Measurements from ENCODE around the gene PDZD2. TPM values are rescaled to one million over a fixed set of nuclear protein-coding genes. Genes with fewer than 3 reads are reported as not detected.
"Not testable (repeated sequence)": the region's sequence is repeated elsewhere in the genome, so short reads cannot be mapped to it uniquely, and the experiment has no call there.

PDZD2 gene
- total RNA-seq, 5 donors from 2014 or later (not counting 1 experiment from before 2014, with no cell fraction given) = 0.66 to 2.2 (median 1.2) TPM

- peaks cover 0 to 4% (median 0%) of the 10 kb centered on the region in 3 donors for H3K9me3 Mint-ChIP-seq
- H3K27ac Mint-ChIP-seq = no peak overlapping the region
- POLR2A ChIA-PET = no interaction called here
- H3K4me1 Mint-ChIP-seq = peaks cover 0 to 5% (median 0%) of the 10 kb centered on the region in 3 donors
- H3K4me3 Mint-ChIP-seq = no peak overlapping the region
- Histone ChIP-seq H3K9me3 (no peaks in the 10 kb centered on the region), H3K4me3 (ENCODE audit: control insufficient read depth in 1 of 2, extremely low read depth in 1 of 2, low read length in 1 of 2) (no peak overlapping the region), H3K27ac (ENCODE audit: low read length) (no peak overlapping the region), H3K4me1 (ENCODE audit: control insufficient read depth in 1 of 2, extremely low read depth in 1 of 2, insufficient read depth in 2 of 2, low read length in 2 of 2) (no peaks in the 10 kb centered on the region), H3K27me3 (replicated peaks in 1 of 2; ENCODE audit: control insufficient read depth in 2 of 2, extremely low read depth in 1 of 2, insufficient read depth in 2 of 2, low read length in 1 of 2) (no peaks in the 10 kb centered on the region), H3K36me3 (ENCODE audit: control insufficient read depth in 2 of 2, extremely low read depth in 1 of 2, insufficient read depth in 1 of 2, low read length in 1 of 2) (no peaks in the 10 kb centered on the region)
- DNase-seq (no peak), ATAC-seq (replicated peaks in 1 of 4) (no peak)
- CTCF ChIA-PET = no interaction called here
- H3K36me3 Mint-ChIP-seq = no peaks in the 10 kb centered on the region
- 91% methylated on average over 6 of the region's 9 CpGs for WGBS (ENCODE audit: insufficient coverage)
- H3K27me3 Mint-ChIP-seq = peaks cover 0 to 9% of the 10 kb centered on the region in 2 donors
These were observed 129.9 kb downstream of the PDZD2 start for GRCh38 chr5:31768784-31769183.

- CTCF ChIA-PET = no interaction called here
- no peaks in the 10 kb centered on the region for H3K36me3 Mint-ChIP-seq
- no peak overlapping the region for H3K4me3 Mint-ChIP-seq
These were observed 130.6 kb downstream of the PDZD2 start for GRCh38 chr5:31769530-31769929.

GRCh38 chr5:31770132-31770720 lies 131.3 kb downstream of the PDZD2 start:
- H3K27me3 ChIP-seq (replicated peaks in 1 of 2; ENCODE audit: control insufficient read depth in 2 of 2, extremely low read depth in 1 of 2, insufficient read depth in 2 of 2, low read length in 1 of 2) = no peaks in the 10 kb centered on the region
- ChIA-PET POLR2A (no interaction called here), CTCF (no interaction called here)
- no peaks in the 10 kb centered on the region for H3K36me3 ChIP-seq (ENCODE audit: control insufficient read depth in 2 of 2, extremely low read depth in 1 of 2, insufficient read depth in 1 of 2, low read length in 1 of 2)
- H3K4me1 ChIP-seq (ENCODE audit: control insufficient read depth in 1 of 2, extremely low read depth in 1 of 2, insufficient read depth in 2 of 2, low read length in 2 of 2) = no peaks in the 10 kb centered on the region
- DNase-seq = no peak
- Mint-ChIP-seq H3K9me3 (peaks cover 0 to 4% (median 0%) of the 10 kb centered on the region in 3 donors), H3K36me3 (no peaks in the 10 kb centered on the region), H3K27me3 (peaks cover 0 to 9% of the 10 kb centered on the region in 2 donors), H3K27ac (no peak overlapping the region), H3K4me3 (no peak overlapping the region), H3K4me1 (peaks cover 0 to 5% (median 0%) of the 10 kb centered on the region in 3 donors)
- no peak overlapping the region for H3K4me3 ChIP-seq (ENCODE audit: control insufficient read depth in 1 of 2, extremely low read depth in 1 of 2, low read length in 1 of 2)
- WGBS (ENCODE audit: insufficient coverage) = 79% methylated on average over 5 of the region's 7 CpGs
- ATAC-seq (replicated peaks in 1 of 4) = no peak
- no peak overlapping the region for H3K27ac ChIP-seq (ENCODE audit: low read length)
- no peaks in the 10 kb centered on the region for H3K9me3 ChIP-seq

More at GRCh38 chr5:31769530-31769929, 130.6 kb downstream of the PDZD2 start:
- Mint-ChIP-seq H3K9me3 (peaks cover 0 to 4% (median 0%) of the 10 kb centered on the region in 3 donors), H3K27me3 (peaks cover 0 to 9% of the 10 kb centered on the region in 2 donors), H3K27ac (no peak overlapping the region), H3K4me1 (peaks cover 0 to 5% (median 0%) of the 10 kb centered on the region in 3 donors)
- no peaks in the 10 kb centered on the region for H3K36me3 ChIP-seq (ENCODE audit: control insufficient read depth in 2 of 2, extremely low read depth in 1 of 2, insufficient read depth in 1 of 2, low read length in 1 of 2)
- POLR2A ChIA-PET = no interaction called here
- H3K9me3 ChIP-seq = no peaks in the 10 kb centered on the region
- ATAC-seq (replicated peaks in 1 of 4) = no peak
- H3K27ac ChIP-seq (ENCODE audit: low read length) = no peak overlapping the region
- no peaks in the 10 kb centered on the region for H3K27me3 ChIP-seq (replicated peaks in 1 of 2; ENCODE audit: control insufficient read depth in 2 of 2, extremely low read depth in 1 of 2, insufficient read depth in 2 of 2, low read length in 1 of 2)
- no peak for DNase-seq
- H3K4me3 ChIP-seq (ENCODE audit: control insufficient read depth in 1 of 2, extremely low read depth in 1 of 2, low read length in 1 of 2) = no peak overlapping the region
- 88% methylated on average over 1 of the region's 3 CpGs for WGBS (ENCODE audit: insufficient coverage)
- H3K4me1 ChIP-seq (ENCODE audit: control insufficient read depth in 1 of 2, extremely low read depth in 1 of 2, insufficient read depth in 2 of 2, low read length in 2 of 2) = no peaks in the 10 kb centered on the region

- Histone ChIP-seq H3K9me3 (no peaks in the 10 kb centered on the region), H3K27ac (ENCODE audit: low read length) (no peak overlapping the region), H3K27me3 (replicated peaks in 1 of 2; ENCODE audit: control insufficient read depth in 2 of 2, extremely low read depth in 1 of 2, insufficient read depth in 2 of 2, low read length in 1 of 2) (no peaks in the 10 kb centered on the region), H3K36me3 (ENCODE audit: control insufficient read depth in 2 of 2, extremely low read depth in 1 of 2, insufficient read depth in 1 of 2, low read length in 1 of 2) (no peaks in the 10 kb centered on the region), H3K4me1 (ENCODE audit: control insufficient read depth in 1 of 2, extremely low read depth in 1 of 2, insufficient read depth in 2 of 2, low read length in 2 of 2) (no peaks in the 10 kb centered on the region), H3K4me3 (ENCODE audit: control insufficient read depth in 1 of 2, extremely low read depth in 1 of 2, low read length in 1 of 2) (no peak overlapping the region)
- CTCF ChIA-PET = no interaction called here
- ATAC-seq (replicated peaks in 1 of 4) (no peak), DNase-seq (no peak)
- no peak overlapping the region for H3K27ac Mint-ChIP-seq
- WGBS (ENCODE audit: insufficient coverage) = 40% methylated on average over 1 of the region's 1 CpG
- no peaks in the 10 kb centered on the region for H3K36me3 Mint-ChIP-seq
- peaks cover 0 to 5% (median 0%) of the 10 kb centered on the region in 3 donors for H3K4me1 Mint-ChIP-seq
- H3K4me3 Mint-ChIP-seq = no peak overlapping the region
- no peaks in the 10 kb centered on the region for H3K9me3 Mint-ChIP-seq
- peaks cover 0 to 6% of the 10 kb centered on the region in 2 donors for H3K27me3 Mint-ChIP-seq
- POLR2A ChIA-PET = no interaction called here
These were observed 132.1 kb downstream of the PDZD2 start for GRCh38 chr5:31770998-31771397.

- Histone ChIP-seq H3K4me3 (ENCODE audit: control insufficient read depth in 1 of 2, extremely low read depth in 1 of 2, low read length in 1 of 2) (no peak overlapping the region), H3K27me3 (replicated peaks in 1 of 2; ENCODE audit: control insufficient read depth in 2 of 2, extremely low read depth in 1 of 2, insufficient read depth in 2 of 2, low read length in 1 of 2) (no peaks in the 10 kb centered on the region), H3K4me1 (ENCODE audit: control insufficient read depth in 1 of 2, extremely low read depth in 1 of 2, insufficient read depth in 2 of 2, low read length in 2 of 2) (no peaks in the 10 kb centered on the region), H3K9me3 (no peaks in the 10 kb centered on the region), H3K36me3 (ENCODE audit: control insufficient read depth in 2 of 2, extremely low read depth in 1 of 2, insufficient read depth in 1 of 2, low read length in 1 of 2) (no peaks in the 10 kb centered on the region), H3K27ac (ENCODE audit: low read length) (no peak overlapping the region)
- ATAC-seq (replicated peaks in 1 of 4) = no peak
- H3K36me3 Mint-ChIP-seq = no peaks in the 10 kb centered on the region
- no peak overlapping the region for H3K27ac Mint-ChIP-seq
- no peak for DNase-seq
- H3K4me1 Mint-ChIP-seq = peaks cover 0 to 5% (median 0%) of the 10 kb centered on the region in 3 donors
- H3K27me3 Mint-ChIP-seq = peaks cover 0 to 6% of the 10 kb centered on the region in 2 donors
- H3K4me3 Mint-ChIP-seq = no peak overlapping the region
- WGBS (ENCODE audit: insufficient coverage) = 60% methylated on average over 1 of the region's 2 CpGs
- H3K9me3 Mint-ChIP-seq = no peaks in the 10 kb centered on the region
- POLR2A ChIA-PET = no interaction called here
- CTCF ChIA-PET = no interaction called here
These were observed 132.6 kb downstream of the PDZD2 start for GRCh38 chr5:31771500-31771899.

- not testable (repeated sequence) for H3K27ac Mint-ChIP-seq
These were observed 137.4 kb downstream of the PDZD2 start for GRCh38 chr5:31776294-31776693.

More at GRCh38 chr5:31776294-31776693, 137.4 kb downstream of the PDZD2 start:
- H3K27ac ChIP-seq (ENCODE audit: low read length); H3K9me3 ChIP-seq; H3K4me1 ChIP-seq (ENCODE audit: control insufficient read depth in 1 of 2, extremely low read depth in 1 of 2, insufficient read depth in 2 of 2, low read length in 2 of 2); H3K27me3 ChIP-seq (replicated peaks in 1 of 2; ENCODE audit: control insufficient read depth in 2 of 2, extremely low read depth in 1 of 2, insufficient read depth in 2 of 2, low read length in 1 of 2); H3K4me3 ChIP-seq (ENCODE audit: control insufficient read depth in 1 of 2, extremely low read depth in 1 of 2, low read length in 1 of 2); H3K4me3 Mint-ChIP-seq; H3K27me3 Mint-ChIP-seq; ATAC-seq (replicated peaks in 1 of 4); DNase-seq; H3K4me1 Mint-ChIP-seq; POLR2A ChIA-PET; CTCF ChIA-PET; H3K36me3 ChIP-seq (ENCODE audit: control insufficient read depth in 2 of 2, extremely low read depth in 1 of 2, insufficient read depth in 1 of 2, low read length in 1 of 2); H3K36me3 Mint-ChIP-seq; H3K9me3 Mint-ChIP-seq: not testable (repeated sequence)
- no CpG with 5 or more reads among the region's 6 CpGs for WGBS (ENCODE audit: insufficient coverage)

All from T-cell (primary cell).